Cardiac muscle cell (in vitro differentiated cells and primary cell): ENCODE data around the gene PLPPR1. TPM values are rescaled to one million over a fixed set of nuclear protein-coding genes. Genes with fewer than 3 reads are reported as not detected.

Experiments
- DNase-seq, 2 donors: peaks; one replicate each; pipeline versions ENCODE4 v3.0.0 to v3.0.0-alpha.2; 2010 to 2017; ENCODE audit warnings: low read depth in 1 of 2, low spot score in 1 of 2
- H3K27ac ChIP-seq: fragments of 200-600 bp; sonication (generic); 2 replicates; pipeline ENCODE4 v1.5.1; 2016
- H3K27me3 ChIP-seq: fragments of 200-600 bp; sonication (generic); 2 replicates; pipeline ENCODE4 v1.6.0; 2016; ENCODE audit warnings: control low read depth
- H3K36me3 ChIP-seq: fragments of 200-600 bp; sonication (generic); 2 replicates; pipeline ENCODE4 v1.5.1; 2016; ENCODE audit warnings: control low read depth
- H3K4me1 ChIP-seq: fragments of 200-600 bp; sonication (generic); 2 replicates; pipeline ENCODE4 v1.8.1; 2017; ENCODE audit warnings: low read depth, mild to moderate bottlenecking, mixed run types
- H3K4me3 ChIP-seq: fragments of 200-600 bp; sonication (generic); 2 replicates; pipeline ENCODE4 v1.5.1; 2016; ENCODE audit warnings: mild to moderate bottlenecking
- H3K9me3 ChIP-seq: fragments of 200-600 bp; sonication (generic); 2 replicates; pipeline ENCODE4 v1.5.1; 2017; ENCODE audit warnings: low read depth, mild to moderate bottlenecking, control low read depth
- polyA plus RNA-seq: library from polyadenylated mRNA; unstranded; fragments of >200 nt; fragmentation: Nextera tagmentation; extraction: Ambion mirVana; gene quantifications from 2 replicates; pipeline ENCODE4 v1.2.1, GENCODE V29; 2016
- total RNA-seq: library from RNA; depleted of rRNA; stranded (reverse); fragments of >200 nt; gene quantifications from 2 replicates; pipeline ENCODE4 v1.2.3, GENCODE V29; 2016
- TF ChIP-seq, protein P1 (sequence below): IDR thresholded peaks from 2 replicates; pipeline ENCODE4 v1.5.1; 2012; ENCODE audit warnings: low read depth, mild to moderate bottlenecking, low read length

Gene PLPPR1
- total and polyA plus RNA-seq, 2 experiments from 2014 or later = 0.98 to 1.2 TPM

DNA sequence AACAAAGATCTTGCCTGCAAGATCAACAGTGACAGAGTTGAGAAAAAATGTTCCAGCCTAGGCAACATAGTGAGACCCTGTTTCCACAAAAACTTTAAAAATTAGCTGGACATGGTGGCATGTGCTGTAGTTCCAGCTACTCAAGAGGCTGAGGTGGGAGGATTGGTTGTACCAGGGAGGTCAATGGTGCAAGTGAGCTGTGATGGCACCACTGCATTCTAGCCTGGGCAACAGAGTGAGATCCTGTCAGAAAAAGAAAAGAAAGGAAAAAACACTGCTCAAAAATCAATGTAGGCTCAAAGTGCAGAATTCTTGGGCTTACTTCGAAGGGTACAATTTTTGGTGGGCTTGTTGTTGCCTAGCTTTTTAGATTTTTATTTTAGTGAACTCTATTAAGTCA lies 145.4 kb downstream of the PLPPR1 start:
- Histone ChIP-seq H3K27ac (no peak overlapping the region), H3K4me3 (no peak overlapping the region), H3K36me3 (no peaks in the 10 kb centered on the region), H3K4me1 (peaks cover 9% of the 10 kb centered on the region), H3K27me3 (no peaks in the 10 kb centered on the region), H3K9me3 (no peaks in the 10 kb centered on the region)
- TF ChIP-seq, protein P1, sequence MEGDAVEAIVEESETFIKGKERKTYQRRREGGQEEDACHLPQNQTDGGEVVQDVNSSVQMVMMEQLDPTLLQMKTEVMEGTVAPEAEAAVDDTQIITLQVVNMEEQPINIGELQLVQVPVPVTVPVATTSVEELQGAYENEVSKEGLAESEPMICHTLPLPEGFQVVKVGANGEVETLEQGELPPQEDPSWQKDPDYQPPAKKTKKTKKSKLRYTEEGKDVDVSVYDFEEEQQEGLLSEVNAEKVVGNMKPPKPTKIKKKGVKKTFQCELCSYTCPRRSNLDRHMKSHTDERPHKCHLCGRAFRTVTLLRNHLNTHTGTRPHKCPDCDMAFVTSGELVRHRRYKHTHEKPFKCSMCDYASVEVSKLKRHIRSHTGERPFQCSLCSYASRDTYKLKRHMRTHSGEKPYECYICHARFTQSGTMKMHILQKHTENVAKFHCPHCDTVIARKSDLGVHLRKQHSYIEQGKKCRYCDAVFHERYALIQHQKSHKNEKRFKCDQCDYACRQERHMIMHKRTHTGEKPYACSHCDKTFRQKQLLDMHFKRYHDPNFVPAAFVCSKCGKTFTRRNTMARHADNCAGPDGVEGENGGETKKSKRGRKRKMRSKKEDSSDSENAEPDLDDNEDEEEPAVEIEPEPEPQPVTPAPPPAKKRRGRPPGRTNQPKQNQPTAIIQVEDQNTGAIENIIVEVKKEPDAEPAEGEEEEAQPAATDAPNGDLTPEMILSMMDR = no peak
- DNase-seq = no peak

DNA sequence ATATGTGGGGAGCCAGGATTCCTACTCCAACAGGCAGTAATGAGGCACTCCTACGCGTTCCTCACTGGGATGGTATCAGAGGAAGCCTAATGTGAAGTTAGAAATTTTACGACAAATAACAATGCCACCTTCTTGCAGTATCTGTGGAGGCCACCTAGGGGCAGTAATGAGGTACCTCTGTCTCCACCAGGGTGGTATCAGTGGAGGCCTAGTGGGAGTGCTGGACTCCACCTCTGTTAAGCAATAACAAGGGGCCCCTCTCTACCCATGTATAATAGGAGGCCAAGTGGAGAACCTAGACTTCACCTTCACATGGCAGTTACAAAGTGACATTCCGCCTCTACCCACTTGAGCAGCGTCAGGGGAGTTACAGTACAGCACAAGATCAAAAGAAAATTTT lies 147.9 kb downstream of the PLPPR1 start:
- no peak for DNase-seq
- Histone ChIP-seq H3K9me3 (no peaks in the 10 kb centered on the region), H3K4me1 (peaks cover 9% of the 10 kb centered on the region), H3K27me3 (no peaks in the 10 kb centered on the region), H3K36me3 (no peaks in the 10 kb centered on the region), H3K27ac (no peak overlapping the region), H3K4me3 (no peak overlapping the region)
- TF ChIP-seq, protein P1 = no peak

DNA sequence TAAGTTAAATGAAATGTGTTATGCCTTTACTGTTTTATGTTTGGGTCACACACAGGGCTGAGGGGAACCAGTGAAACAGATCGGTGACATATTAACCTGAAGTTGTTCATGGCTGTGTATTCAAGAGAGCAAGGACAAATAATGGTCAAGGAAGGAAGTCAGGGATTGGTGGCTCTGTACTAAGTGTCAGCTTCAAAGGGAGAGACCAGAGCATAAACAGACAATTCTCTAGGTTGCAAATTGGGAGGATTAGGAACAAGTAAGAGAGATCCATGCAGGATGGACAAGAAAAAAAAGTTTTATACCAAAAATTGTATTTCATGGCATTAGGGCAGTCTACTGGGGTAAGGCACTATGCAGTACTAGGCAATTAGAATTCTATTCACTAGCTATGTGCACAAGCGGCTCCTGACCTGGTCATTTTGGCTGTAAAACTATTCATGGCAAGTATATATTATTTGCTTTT lies 156.3 kb downstream of the PLPPR1 start:
- TF ChIP-seq, protein P1 = no peak
- H3K27ac ChIP-seq = no peak overlapping the region
- no peak for DNase-seq
- no peak overlapping the region for H3K4me3 ChIP-seq
- no peaks in the 10 kb centered on the region for H3K36me3 ChIP-seq
- H3K4me1 ChIP-seq = no peaks in the 10 kb centered on the region
- H3K27me3 ChIP-seq = no peaks in the 10 kb centered on the region
- H3K9me3 ChIP-seq = no peaks in the 10 kb centered on the region

DNA sequence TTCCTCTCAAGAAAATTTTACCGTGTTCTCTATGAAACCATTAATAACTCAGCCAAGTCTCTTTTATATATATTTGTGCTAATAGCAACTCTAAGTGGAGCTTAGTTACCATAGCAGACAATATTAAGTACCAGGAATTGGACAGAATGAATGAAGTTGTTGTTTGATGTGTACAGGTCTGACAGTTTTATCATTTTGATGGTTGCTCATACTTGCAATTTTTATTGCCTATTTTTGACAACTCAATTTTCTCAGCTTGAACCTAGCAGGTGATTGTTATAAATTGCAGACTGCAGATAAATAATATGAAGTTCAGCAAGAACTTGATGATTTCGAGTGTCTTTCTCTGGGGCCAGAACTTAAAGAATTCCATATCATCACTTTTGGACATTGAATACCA lies 163.2 kb downstream of the PLPPR1 start:
- no peaks in the 10 kb centered on the region for H3K27me3 ChIP-seq
- no peaks in the 10 kb centered on the region for H3K9me3 ChIP-seq
- no peak for DNase-seq
- H3K36me3 ChIP-seq = no peaks in the 10 kb centered on the region
- H3K4me1 ChIP-seq = no peaks in the 10 kb centered on the region
- H3K4me3 ChIP-seq = no peak overlapping the region
- TF ChIP-seq, protein P1 = no peak
- no peak overlapping the region for H3K27ac ChIP-seq

DNA sequence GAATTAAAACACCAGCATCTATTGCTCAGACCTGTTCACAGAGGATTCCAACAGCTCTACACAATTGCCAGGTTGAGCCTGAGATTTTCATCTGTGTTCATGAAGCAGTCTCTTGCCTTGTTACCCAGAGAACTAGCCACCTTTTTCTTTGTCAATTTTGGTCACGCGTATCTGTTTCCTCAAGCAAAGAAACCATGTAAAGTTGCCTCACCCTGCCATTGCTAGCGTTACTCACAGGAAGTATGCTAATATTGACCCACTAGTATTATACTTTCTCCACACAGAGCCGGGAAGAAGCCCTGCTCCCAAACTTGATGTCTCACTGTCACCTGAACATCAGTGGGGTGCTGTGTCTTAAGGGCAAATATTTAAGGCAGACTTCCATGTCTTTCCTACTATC lies 168.5 kb downstream of the PLPPR1 start:
- Histone ChIP-seq H3K9me3 (no peaks in the 10 kb centered on the region), H3K4me1 (no peaks in the 10 kb centered on the region), H3K36me3 (no peaks in the 10 kb centered on the region), H3K4me3 (no peak overlapping the region), H3K27ac (no peak overlapping the region), H3K27me3 (no peaks in the 10 kb centered on the region)
- DNase-seq = no peak
- TF ChIP-seq, protein P1 = no peak

DNA sequence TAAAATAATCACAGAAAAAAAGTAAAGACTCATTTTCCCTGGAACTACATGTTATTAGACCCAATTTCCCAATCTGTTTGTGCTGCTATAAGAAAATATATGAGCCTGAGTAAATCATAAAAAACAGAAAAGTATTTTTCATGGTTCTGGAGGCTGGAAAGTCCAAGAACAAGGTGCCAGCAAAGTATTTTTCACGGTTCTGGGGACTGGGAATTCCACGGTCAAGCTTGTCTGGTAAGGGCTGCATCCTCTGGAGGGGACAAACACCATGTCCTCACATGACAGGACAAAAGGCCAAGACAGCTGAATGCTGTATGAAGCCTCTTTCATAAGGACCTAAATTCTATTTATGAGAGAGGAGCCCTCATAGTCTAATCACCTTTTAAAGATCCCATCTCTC lies 172.3 kb downstream of the PLPPR1 start:
- TF ChIP-seq, protein P1 = no peak
- Histone ChIP-seq H3K4me3 (no peak overlapping the region), H3K27me3 (no peaks in the 10 kb centered on the region), H3K4me1 (no peaks in the 10 kb centered on the region), H3K27ac (no peak overlapping the region), H3K9me3 (no peaks in the 10 kb centered on the region), H3K36me3 (no peaks in the 10 kb centered on the region)
- DNase-seq = no peak
